ENCODE measurements around the gene ALK.

- TF ChIP-seq CTCF (IDR thresholded peaks at IDR 0.05) (no peak), EZH2 (IDR thresholded peaks at IDR 0.05; ENCODE audit: borderline replicate concordance, insufficient read depth, low read depth, low read length, poor library complexity, severe bottlenecking) (no peak)
These were observed 270.7 kb downstream of the ALK start for GRCh38 chr2:29650631-29651097.
